ENCODE data around the gene PTPRC.
A peak's percentile ranks its signal among the peaks of the same experiment; 100 is the strongest.

PTPRC gene

GRCh38 chr1:198648592-198648991 is 9.8 kb downstream of the PTPRC start:
- no peak for DNase-seq

DNA sequence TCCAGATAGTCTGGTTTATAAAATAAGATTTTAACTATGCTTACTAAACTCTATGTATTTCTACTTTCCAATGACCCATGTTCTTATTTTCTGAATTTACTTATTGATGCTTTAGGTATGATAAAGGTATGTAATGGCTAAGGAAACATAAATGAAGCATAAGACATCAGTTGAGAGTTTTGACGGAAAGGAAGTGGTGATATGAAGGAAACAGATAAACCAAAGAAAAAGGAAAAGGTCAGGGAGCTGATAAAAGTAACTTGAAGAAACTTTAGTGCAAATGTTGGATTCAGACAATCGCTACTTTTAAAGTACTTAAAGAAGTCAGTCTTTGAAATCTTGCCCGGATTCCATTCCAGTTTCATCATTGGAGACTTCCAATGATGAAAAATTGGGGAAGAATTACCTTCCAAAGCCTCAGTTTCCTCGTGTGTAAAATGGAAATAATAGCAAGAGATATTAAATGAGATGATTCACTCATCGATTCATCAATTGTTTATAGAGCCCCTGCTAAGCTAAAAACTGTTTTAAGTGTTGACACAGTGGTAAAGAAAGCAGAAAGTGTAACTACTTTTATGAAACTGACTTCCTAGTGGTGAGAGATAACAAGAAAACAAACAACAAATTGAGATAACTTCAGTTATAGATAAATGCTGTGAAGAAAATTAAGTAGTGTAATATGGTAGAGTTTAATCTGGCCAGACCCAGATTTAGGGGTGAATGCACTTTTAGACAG is 10.6 kb downstream of the PTPRC start:
- no peak for DNase-seq

DNA sequence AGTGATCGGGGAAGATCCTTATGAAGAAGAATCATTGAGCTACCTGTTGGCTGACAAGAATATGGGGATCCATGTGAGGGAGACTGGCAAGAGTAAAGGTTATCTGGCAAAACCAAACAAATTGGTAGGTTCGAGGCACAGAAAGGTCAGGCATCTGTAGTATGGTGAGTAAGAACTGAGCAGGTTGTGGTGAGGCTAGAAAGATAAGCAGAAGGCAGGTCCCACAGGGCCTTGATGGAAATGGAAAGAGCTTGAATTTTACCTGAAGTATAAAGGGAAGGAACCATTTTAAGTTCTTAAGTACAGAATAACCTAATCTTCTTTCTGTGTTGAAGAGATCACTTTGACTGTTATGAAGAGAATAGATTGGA is 11.1 kb downstream of the PTPRC start:
- DNase-seq, result no peak

- no peak for DNase-seq
These were observed 11.7 kb downstream of the PTPRC start for GRCh38 chr1:198650506-198650905.

DNA sequence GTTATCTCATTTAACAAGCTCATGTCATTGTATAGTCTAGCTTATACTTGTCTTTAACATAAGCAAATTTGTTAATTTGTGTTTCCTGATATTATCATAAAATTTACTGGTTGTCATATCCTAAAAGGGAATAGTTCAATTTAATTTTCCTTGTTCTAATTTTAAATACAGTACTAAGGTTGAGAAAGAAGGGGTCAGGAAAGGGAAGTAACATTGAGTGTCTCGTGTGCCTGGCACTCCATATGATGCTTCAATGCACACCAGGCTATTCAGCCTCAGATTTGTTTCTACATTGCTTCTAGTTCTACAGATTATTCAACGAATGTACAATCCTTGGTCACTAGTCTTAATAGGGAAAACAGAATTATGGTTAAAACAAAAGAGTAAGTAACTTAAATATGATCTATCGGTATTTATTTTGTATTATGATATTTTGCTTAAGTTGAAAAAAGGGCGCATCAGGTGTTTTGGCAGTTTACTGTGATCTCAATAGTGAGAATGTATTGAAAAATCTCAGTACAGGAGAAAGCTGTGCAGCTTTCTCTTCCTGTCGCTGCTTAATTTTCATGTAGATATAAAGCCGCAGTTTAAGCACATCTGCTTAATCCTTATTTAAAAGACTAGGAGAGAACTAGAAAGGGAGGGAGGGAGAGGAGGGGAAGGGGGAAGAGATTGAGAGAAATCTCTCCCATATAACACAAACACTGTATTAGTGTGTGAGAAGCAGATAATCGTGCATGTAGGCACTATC is 13.0 kb downstream of the PTPRC start:
- peak; percentile 43 for DNase-seq

- DNase-seq, result no peak
These were observed 15.1 kb downstream of the PTPRC start for GRCh38 chr1:198653808-198654413.

DNA sequence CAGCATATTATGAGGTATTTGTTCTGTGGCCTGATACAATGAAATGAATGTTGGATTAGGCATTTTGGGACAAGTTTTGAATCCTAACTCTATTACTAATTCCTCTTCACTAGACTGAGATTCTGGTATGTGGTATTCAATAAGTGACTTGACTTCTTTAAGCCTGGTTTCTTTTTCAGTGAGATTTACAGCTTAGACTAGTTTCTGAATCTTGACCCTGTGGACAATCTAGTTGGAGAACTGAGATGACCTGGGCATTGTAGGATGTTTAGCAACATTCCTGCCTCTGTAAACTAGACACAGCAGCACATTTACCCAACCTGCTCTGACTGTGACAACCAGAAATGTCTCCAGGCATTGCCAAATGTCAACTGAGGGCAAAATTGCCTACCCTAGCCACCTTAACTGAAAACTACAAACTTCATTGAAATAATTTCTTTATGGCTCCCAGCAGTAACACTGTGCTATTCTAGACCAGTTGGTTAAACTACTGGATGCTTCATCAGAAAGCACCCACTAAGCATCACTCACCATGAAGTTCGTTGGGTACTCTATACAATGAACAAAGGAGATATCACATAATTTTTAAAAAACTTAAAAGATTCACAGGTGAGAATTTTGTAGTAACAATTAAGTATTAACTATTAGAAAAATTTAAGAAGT is 16.8 kb downstream of the PTPRC start:
- DNase-seq, result no peak

- DNase-seq, result peak; percentile 96
These were observed 17.7 kb downstream of the PTPRC start for GRCh38 chr1:198656500-198656932.

GRCh38 chr1:198657550-198658064 is 18.8 kb downstream of the PTPRC start:
- DNase-seq, result peak; percentile 91

- DNase-seq, result no peak
These were observed 21.8 kb downstream of the PTPRC start for GRCh38 chr1:198660341-198661261.

- no peak for DNase-seq
These were observed 24.0 kb downstream of the PTPRC start for GRCh38 chr1:198662821-198663220.

GRCh38 chr1:198664068-198664788 is 25.4 kb downstream of the PTPRC start:
- DNase-seq, result peak; percentile 75

- DNase-seq, result no peak
These were observed 28.3 kb downstream of the PTPRC start for GRCh38 chr1:198667186-198667585.

- DNase-seq, result no peak
These were observed 29.0 kb downstream of the PTPRC start for GRCh38 chr1:198667807-198668206.

DNA sequence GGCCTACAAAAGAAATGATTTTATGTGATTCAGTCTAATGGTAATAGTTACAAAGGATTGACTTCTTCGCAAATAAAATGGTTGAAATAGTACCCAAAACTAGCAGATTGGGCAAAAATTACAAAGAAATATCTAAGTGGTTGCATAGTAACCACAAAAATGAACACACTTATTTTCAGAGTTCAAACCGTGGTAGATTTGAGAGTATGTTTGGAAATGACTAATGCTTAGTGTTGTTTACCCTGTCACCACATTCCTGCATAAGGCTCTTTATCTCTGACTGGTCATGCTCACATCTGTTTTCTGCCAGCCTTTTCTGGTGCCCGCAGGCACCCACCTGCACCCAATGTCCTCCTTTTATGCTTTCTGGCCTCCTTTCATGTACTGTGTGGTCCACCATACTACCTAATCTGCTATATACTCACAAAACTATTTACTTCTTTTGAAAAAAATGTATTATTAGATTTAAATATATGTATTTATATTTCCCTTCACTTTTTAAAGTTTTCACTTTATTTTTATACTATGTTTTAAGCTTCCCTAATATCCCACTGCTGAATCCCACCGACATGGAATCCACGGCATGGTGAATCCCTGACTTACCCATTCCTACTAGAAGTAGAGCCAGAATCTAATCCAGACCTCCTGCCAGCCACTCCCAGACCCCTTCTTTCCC is 30.3 kb downstream of the PTPRC start:
- no peak for DNase-seq

DNA sequence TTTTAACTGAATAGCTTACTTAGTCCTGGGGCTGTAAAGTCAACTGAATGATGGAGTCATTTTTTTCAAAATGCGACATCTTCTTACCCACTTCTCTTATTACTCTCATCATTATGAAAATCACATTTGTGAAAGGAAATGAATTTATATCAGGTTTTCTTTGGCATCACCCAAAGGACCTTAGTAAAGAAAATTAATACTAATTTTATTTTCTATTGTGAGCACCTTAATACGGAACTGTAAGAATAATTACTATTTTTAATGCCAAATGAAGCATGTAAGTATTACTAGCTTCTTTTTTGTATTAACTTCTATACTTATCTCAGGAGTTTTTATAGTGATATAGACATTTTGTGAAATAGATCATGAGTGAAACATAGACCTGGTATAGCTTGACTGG is 30.9 kb downstream of the PTPRC start:
- DNase-seq, result no peak

DNA sequence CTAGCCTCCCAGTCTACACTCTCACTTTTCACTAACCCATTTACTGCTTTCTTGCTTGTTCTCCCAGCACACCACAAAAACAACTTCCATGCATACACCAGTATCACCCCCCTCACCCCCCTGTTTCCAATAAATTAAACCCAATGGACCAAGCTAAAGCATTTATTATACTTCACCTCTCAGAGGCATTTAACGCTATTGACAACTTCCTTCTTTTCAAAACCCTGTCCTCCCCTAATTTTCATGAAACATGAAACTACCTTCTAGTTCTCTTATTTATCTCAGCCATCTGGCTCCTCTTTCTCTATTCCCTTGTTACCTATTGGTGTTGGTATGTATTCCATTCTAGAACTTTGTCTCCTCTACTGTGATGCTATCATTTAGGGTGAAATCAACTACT is 32.3 kb downstream of the PTPRC start:
- no peak for DNase-seq

GRCh38 chr1:198672124-198672523 is 33.3 kb downstream of the PTPRC start:
- DNase-seq, result no peak

DNA sequence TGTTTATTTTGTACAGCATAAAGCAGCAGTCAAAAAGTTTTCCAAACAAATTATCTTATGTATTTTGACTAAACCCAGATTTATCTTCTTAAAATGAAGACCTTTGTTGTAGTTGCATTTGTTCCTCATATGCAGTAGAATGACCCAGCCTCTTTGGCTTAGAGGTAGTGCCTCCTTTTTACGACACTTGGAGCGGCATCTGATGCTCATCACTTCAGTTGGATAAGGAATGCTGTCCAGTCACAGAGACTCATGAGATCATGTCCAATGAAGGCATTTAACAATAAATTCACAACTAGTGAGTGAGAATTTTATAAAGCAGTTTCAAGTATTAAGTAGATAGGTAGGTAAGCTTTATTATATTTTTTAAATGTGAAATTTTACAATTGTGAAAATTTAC is 35.2 kb downstream of the PTPRC start:
- no peak for DNase-seq

DNA sequence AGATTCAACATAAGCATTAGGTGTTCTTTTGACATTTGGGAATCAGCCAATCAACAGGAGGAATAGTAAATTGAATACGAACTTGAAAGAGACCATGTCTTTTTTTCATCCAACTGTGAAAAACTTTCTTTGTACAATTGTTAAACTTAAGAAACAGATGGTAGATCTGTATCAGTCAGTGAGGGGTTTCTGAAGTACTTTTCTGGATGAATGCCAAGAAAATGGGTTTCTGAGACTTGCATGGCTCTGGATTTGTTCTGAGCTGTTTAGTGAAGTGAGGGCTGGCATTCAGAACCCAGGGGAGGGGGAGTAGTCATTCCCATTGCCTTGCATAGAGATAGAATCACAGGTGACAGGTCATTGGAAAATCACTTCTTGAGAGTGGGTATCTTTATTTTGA is 37.4 kb downstream of the PTPRC start:
- DNase-seq, result no peak

- no peak for DNase-seq
These were observed 38.2 kb downstream of the PTPRC start for GRCh38 chr1:198677027-198677426.

All from GF-D8 (cell line).